ENCODE measurements around the gene CYBA.
A peak's percentile ranks its signal among the peaks of the same experiment; 100 is the strongest.

The CYBA gene

DNA sequence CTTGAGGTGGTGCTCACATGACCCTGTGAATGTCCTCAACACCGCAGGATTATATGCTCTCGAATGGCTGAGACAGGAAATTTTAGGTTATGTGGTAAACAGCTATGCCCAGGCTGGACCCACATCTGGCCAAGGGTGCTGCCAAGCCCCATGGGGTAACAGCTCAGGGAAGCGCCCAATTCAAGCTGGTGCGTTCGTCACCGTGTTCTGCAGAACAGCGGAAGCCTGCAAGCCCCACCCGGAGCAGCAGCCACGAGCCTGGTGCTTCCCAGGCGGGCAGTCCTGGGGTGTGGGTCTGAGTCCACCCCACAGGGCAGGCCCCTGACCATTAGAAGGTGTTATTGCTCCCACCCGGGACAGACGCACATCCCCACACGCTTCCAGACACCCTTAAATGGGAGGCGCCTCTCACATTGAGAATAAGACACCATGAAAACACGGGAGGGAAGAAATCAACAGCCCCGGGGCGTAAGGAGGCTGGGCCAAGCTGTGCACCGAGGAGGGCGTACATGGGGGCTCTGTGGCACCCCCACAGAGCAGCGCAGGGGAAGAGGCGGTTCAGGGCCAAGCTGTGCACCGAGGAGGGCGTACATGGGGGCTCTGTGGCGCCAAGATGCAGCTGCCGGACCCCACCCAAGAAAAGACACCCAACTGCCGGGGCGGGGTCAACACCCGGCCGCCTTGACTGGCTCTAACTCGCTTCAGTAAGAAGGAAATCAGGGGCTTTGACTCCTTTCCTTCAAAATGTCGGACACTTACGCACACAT, 2.9 kb upstream of the CYBA start:
- DNase-seq (ENCODE audit: low read depth, low spot score): no peak
- H3K9me3 ChIP-seq (ENCODE audit: control insufficient read depth, insufficient read depth, low read length): no peaks in the 10 kb centered on the region
- no peak overlapping the region for H3K27ac ChIP-seq (ENCODE audit: low read length)
- H3K36me3 ChIP-seq (ENCODE audit: control insufficient read depth, insufficient read depth, low read length): peaks cover 40% of the 10 kb centered on the region
- no peaks in the 10 kb centered on the region for H3K27me3 ChIP-seq (ENCODE audit: control insufficient read depth, insufficient read depth, low read length)
- no CpG with 5 or more reads among the region's 32 CpGs for WGBS (ENCODE audit: insufficient coverage, insufficient read length)
- peaks cover 4% of the 10 kb centered on the region for H3K4me1 ChIP-seq (ENCODE audit: control insufficient read depth, insufficient read depth, low read length)
- H3K4me3 ChIP-seq (ENCODE audit: low read length): no peak overlapping the region

DNA sequence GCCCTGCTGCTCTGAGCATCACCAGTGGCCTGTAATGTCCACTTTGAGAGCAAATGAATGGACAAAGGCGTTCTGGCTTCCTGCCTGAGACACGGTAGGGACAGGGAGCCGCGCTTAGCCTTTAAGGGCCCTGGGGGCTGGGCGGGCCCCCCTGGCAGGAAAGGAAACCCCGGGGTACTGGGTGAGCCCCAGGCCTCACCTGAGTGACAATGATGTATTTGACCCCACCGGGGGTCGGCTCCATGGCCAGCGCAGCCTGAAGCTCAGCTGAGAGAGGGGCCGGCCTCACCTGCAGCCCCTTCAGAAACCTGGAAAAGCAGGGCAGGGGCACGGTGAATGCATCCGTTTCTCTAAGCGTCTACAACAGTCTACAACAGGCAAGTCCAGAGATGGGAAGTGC, 2.2 kb upstream of the CYBA start:
- WGBS (ENCODE audit: insufficient coverage, insufficient read length): no CpG with 5 or more reads among the region's 13 CpGs
- no peaks in the 10 kb centered on the region for H3K9me3 ChIP-seq (ENCODE audit: control insufficient read depth, insufficient read depth, low read length)
- H3K27me3 ChIP-seq (ENCODE audit: control insufficient read depth, insufficient read depth, low read length): no peaks in the 10 kb centered on the region
- no peak for DNase-seq (ENCODE audit: low read depth, low spot score)
- peaks cover 36% of the 10 kb centered on the region for H3K36me3 ChIP-seq (ENCODE audit: control insufficient read depth, insufficient read depth, low read length)
- H3K27ac ChIP-seq (ENCODE audit: low read length): no peak overlapping the region
- H3K4me3 ChIP-seq (ENCODE audit: low read length): no peak overlapping the region
- peaks cover 4% of the 10 kb centered on the region for H3K4me1 ChIP-seq (ENCODE audit: control insufficient read depth, insufficient read depth, low read length)

DNA sequence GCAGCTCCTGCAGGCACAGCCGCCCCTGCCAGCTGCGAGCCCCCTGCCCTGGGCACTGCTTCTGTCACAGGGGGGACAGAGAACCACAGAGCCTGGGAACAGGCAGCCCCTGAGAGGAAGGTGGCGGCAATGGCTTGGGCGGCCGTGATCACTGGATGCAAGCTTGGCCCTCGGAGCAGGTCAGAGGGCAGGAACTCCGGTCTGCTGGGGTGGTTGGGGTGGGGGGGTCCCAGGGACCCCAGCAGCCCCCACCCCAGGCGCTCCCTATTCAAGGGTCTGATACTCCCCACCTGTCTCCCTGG, 1.9 kb upstream of the CYBA start:
- H3K9me3 ChIP-seq (ENCODE audit: control insufficient read depth, insufficient read depth, low read length): no peaks in the 10 kb centered on the region
- WGBS (ENCODE audit: insufficient coverage, insufficient read length): no CpG with 5 or more reads among the region's 8 CpGs
- no peak overlapping the region for H3K4me3 ChIP-seq (ENCODE audit: low read length)
- no peak for DNase-seq (ENCODE audit: low read depth, low spot score)
- no peak overlapping the region for H3K27ac ChIP-seq (ENCODE audit: low read length)
- H3K36me3 ChIP-seq (ENCODE audit: control insufficient read depth, insufficient read depth, low read length): peaks cover 33% of the 10 kb centered on the region
- H3K27me3 ChIP-seq (ENCODE audit: control insufficient read depth, insufficient read depth, low read length): no peaks in the 10 kb centered on the region
- peaks cover 4% of the 10 kb centered on the region for H3K4me1 ChIP-seq (ENCODE audit: control insufficient read depth, insufficient read depth, low read length)

DNA sequence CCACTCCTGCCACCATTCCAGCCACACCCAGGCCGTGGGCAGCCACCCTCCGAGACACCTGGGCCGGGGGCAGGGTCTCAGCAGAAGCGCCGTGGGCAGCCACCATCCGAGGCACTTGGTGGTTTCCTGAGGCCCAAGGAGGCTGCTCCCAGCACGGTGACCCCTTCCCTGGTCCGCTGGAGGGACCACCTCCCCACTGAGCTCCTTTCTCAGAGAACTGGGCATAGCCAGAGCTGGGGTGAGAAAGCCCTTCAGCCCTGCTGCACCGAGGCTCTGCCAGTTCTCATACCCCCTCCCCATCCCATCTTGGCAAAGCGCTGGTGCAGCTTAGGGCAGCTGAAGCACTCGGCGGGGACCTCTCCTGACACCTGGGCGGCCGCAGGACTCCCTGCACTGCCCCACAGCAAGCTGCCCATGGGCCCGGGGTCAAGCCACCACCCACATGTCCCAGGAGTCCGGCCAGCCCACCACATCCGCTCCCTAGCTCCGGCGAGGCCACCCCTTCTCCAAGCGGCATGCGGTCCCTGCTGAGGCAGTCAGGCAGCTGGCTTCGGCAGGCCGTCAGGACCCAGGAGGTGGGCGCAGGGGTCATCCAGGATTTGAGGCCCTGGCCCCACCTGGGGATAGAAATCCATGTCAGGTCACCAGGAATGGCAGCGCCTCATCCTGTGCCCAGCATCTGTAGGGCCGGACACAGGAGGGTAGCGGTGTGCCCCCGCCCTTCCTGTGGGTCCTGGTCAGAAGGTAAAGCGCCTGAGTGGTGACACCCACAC, 1.3 kb upstream of the CYBA start:
- WGBS (ENCODE audit: insufficient coverage, insufficient read length): no CpG with 5 or more reads among the region's 29 CpGs
- peaks cover 30% of the 10 kb centered on the region for H3K36me3 ChIP-seq (ENCODE audit: control insufficient read depth, insufficient read depth, low read length)
- H3K4me3 ChIP-seq (ENCODE audit: low read length): no peak overlapping the region

DNA sequence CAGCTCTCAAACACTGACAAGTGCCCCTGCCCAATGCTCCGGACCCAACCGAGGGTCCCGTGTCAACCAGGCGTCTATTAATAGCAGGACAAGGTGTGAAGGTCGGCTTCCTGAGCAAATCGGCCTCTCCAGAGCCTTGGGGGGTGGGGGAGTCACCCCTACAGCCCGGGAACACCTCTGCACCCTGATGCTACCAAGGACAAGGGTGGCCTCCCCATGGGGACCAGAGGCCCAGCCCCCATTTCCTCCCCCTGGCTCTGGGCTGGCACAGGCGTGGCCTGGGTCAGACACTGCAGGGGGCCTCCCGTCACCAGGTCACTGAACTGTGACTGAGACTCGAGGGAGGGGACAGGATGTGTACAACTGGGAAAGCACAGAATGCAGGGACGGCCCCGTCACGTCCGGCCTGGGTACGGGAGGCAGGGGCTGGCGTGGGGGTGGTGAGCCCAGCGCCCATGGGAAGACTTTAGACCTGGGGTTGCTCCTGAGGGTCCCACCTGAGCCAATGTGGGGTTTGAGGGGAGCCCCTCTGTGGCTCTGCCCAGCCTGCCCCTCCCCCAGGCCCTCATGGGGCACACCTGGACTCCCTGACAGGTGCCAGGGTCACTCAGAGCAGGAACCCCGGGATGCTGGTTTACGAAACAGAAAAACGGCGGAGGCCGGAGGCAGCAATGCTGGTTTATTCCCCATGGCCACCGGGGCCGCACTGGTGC, 579 bp upstream of the CYBA start:
- Histone ChIP-seq H3K36me3 (ENCODE audit: control insufficient read depth, insufficient read depth, low read length) (peaks cover 26% of the 10 kb centered on the region), H3K9me3 (ENCODE audit: control insufficient read depth, insufficient read depth, low read length) (no peaks in the 10 kb centered on the region), H3K27me3 (ENCODE audit: control insufficient read depth, insufficient read depth, low read length) (no peaks in the 10 kb centered on the region), H3K27ac (ENCODE audit: low read length) (no peak overlapping the region), H3K4me3 (ENCODE audit: low read length) (peak overlapping the region; percentile 20; the same call in 1 of the 2 replicates), H3K4me1 (ENCODE audit: control insufficient read depth, insufficient read depth, low read length) (peaks cover 4% of the 10 kb centered on the region)
- no peak for DNase-seq (ENCODE audit: low read depth, low spot score)
- WGBS (ENCODE audit: insufficient coverage, insufficient read length): no CpG with 5 or more reads among the region's 24 CpGs

More for the DNA sequence above, 1.3 kb upstream of the CYBA start:
- Histone ChIP-seq H3K4me1 (ENCODE audit: control insufficient read depth, insufficient read depth, low read length) (peaks cover 4% of the 10 kb centered on the region), H3K9me3 (ENCODE audit: control insufficient read depth, insufficient read depth, low read length) (no peaks in the 10 kb centered on the region), H3K27ac (ENCODE audit: low read length) (no peak overlapping the region), H3K27me3 (ENCODE audit: control insufficient read depth, insufficient read depth, low read length) (no peaks in the 10 kb centered on the region)
- no peak for DNase-seq (ENCODE audit: low read depth, low spot score)

DNA sequence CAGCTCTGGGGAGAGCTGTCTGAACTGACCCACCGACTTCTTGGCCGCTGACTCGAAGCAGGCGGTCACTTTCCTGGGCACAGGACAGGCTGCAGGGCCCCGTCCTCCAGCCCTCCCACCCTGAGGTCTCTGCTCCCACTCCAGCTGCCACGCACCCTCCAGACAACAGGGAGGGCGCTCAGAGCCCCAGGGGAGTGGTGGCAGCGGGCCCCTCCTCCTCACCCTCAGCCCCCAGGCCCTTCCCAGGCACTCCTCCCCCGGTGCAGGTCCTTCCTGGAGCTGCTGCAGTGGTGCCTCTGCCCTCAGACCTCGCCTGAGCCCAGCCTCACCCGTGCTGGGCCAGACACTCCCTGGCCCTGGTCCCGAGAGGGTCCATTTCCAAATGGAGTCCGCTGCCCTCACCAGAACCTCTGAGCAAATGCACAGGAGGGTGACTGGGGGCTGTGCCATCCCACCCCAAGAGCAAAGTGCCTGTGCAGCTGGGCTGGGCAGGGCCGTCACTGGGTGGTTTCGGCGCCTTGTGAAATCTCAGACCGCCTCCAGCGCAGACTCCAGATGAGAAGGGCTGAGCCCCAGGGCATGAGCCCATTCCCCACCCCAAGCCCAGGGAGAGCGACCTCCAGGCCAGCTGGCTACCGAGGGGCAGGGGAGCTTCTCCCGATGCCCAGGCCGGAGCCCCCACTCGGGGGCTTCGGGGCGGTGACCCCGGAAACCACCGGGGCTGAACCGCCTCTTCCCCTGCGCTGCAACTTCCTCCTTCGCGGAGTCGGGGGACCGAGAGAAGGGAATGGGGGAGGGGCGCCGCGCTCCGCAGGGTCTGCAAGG, 717 bp downstream of the CYBA start:
- no peak overlapping the region for H3K27ac ChIP-seq (ENCODE audit: low read length)

DNA sequence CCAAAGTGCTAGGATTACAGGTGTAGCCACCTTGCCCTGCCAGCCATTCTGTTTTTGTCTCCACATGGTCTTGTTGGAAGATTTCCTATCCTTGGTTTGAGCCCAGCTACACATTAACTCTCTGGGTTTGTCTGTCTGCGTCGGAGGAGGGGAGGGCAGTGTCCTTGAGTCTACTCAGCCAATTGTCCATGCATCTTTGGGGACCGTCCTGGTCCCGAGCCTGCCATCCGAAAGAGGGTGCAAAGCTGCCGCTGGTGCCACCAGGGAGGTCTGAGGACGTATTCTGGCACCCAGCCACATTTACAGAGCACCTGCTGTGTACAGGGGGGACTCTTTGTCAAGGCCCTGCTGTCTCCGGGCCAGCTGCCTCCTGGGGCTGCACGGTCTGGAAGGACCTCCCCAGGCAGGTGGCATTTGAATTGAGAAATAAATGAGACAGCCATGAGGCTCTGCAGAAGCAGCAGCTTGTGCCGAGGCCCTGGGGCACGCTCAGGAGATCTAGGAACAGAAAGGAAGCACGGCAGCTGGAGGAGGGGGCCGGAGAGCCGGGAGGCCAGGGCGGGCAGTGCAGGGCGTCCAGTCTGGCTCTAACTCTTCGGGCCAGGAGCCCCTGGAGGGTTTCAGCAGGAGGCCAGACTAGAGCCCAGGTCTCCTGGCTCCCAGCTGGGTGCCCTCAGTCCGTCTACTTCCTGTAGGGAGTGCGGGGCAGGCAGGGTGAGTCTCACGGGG, 1.5 kb downstream of the CYBA start:
- H3K27ac ChIP-seq (ENCODE audit: low read length): no peak overlapping the region

More for the DNA sequence above, 717 bp downstream of the CYBA start:
- whole genome bisulfite sequencing (ENCODE audit: insufficient coverage, insufficient read length): no CpG with 5 or more reads among the region's 37 CpGs
- DNase-seq (ENCODE audit: low read depth, low spot score): no peak
- no peaks in the 10 kb centered on the region for H3K27me3 ChIP-seq (ENCODE audit: control insufficient read depth, insufficient read depth, low read length)
- H3K9me3 ChIP-seq (ENCODE audit: control insufficient read depth, insufficient read depth, low read length): no peaks in the 10 kb centered on the region
- peaks cover 14% of the 10 kb centered on the region for H3K36me3 ChIP-seq (ENCODE audit: control insufficient read depth, insufficient read depth, low read length)
- H3K4me3 ChIP-seq (ENCODE audit: low read length): peak overlapping the region; percentile 57
- H3K4me1 ChIP-seq (ENCODE audit: control insufficient read depth, insufficient read depth, low read length): peaks cover 4% of the 10 kb centered on the region

DNA sequence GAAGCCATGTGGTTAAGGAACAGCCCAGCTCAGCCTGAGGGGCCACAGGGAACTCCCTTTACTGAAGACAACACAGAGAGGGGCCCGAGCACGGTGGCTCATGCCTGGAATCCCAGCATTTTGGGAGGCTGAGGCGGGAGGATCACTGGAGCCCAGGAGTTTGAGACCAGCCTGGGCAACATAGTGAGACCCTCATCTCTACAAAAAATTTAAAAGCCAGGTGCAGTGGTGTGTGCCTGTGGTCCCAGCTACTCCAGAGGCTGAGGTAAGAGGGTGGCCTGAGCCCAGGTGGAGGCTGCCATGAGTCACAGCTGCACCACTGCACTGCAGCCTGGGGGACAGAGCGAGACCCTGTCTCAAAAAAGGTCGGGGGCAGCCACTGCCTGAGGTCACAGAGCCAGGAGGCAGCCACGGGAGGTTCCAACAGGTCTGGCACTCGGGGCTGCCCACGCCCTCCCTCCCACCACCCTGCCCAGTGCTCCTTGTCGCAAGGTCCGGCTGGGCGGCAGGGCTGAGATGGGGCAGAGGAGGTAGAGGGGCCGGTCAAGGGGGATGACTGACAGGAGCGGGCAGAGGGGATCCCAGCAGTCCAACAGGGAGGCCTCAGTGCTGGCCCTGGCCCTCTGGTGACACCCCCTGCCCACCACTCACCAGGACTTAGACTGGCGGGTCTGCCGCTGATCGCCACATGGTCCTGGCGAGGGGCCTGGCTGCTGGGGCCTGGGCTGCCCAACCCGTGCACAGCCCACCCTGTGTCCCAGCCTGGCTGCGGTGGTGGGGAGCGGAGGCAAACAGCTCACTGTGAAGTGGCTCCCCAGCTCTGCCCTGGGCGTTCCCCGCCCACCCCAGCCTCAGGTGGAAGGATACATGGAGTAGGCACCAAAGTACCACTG, 3.4 kb downstream of the CYBA start:
- no peak overlapping the region for H3K27ac ChIP-seq (ENCODE audit: low read length)
- no peaks in the 10 kb centered on the region for H3K9me3 ChIP-seq (ENCODE audit: control insufficient read depth, insufficient read depth, low read length)
- no CpG with 5 or more reads among the region's 22 CpGs for WGBS (ENCODE audit: insufficient coverage, insufficient read length)
- H3K4me1 ChIP-seq (ENCODE audit: control insufficient read depth, insufficient read depth, low read length): peaks cover 4% of the 10 kb centered on the region
- H3K4me3 ChIP-seq (ENCODE audit: low read length): no peak overlapping the region
- no peaks in the 10 kb centered on the region for H3K27me3 ChIP-seq (ENCODE audit: control insufficient read depth, insufficient read depth, low read length)
- no peaks in the 10 kb centered on the region; the same call in 1 of the 2 replicates for H3K36me3 ChIP-seq (ENCODE audit: control insufficient read depth, insufficient read depth, low read length)
- DNase-seq (ENCODE audit: low read depth, low spot score): no peak

More for the DNA sequence above, 1.5 kb downstream of the CYBA start:
- Histone ChIP-seq H3K4me3 (ENCODE audit: low read length) (no peak overlapping the region; the same call in 1 of the 2 replicates), H3K4me1 (ENCODE audit: control insufficient read depth, insufficient read depth, low read length) (peaks cover 4% of the 10 kb centered on the region), H3K36me3 (ENCODE audit: control insufficient read depth, insufficient read depth, low read length) (peaks cover 6% of the 10 kb centered on the region), H3K9me3 (ENCODE audit: control insufficient read depth, insufficient read depth, low read length) (no peaks in the 10 kb centered on the region), H3K27me3 (ENCODE audit: control insufficient read depth, insufficient read depth, low read length) (no peaks in the 10 kb centered on the region)
- WGBS (ENCODE audit: insufficient coverage, insufficient read length): no CpG with 5 or more reads among the region's 20 CpGs
- DNase-seq (ENCODE audit: low read depth, low spot score): no peak
